GM19468 (cell line): ENCODE data around the gene EIF5.

ENCODE experiments used
- ATAC-seq: cut with Tn5 transposase; IDR thresholded peaks from one replicate; pipeline ENCODE4 v1.9.1; 2021; ENCODE audit warnings: mild to moderate bottlenecking, moderate library complexity, moderate number of reproducible peaks; ENCODE audit not compliant: unreplicated experiment; ENCODE audit errors: extremely low read depth

The EIF5 gene

GRCh38 chr14:103308717-103309616, 25.1 kb upstream of the EIF5 start:
- ATAC-seq = no peak

- ATAC-seq = no peak
These were observed 23.4 kb upstream of the EIF5 start for GRCh38 chr14:103310576-103311095.

DNA sequence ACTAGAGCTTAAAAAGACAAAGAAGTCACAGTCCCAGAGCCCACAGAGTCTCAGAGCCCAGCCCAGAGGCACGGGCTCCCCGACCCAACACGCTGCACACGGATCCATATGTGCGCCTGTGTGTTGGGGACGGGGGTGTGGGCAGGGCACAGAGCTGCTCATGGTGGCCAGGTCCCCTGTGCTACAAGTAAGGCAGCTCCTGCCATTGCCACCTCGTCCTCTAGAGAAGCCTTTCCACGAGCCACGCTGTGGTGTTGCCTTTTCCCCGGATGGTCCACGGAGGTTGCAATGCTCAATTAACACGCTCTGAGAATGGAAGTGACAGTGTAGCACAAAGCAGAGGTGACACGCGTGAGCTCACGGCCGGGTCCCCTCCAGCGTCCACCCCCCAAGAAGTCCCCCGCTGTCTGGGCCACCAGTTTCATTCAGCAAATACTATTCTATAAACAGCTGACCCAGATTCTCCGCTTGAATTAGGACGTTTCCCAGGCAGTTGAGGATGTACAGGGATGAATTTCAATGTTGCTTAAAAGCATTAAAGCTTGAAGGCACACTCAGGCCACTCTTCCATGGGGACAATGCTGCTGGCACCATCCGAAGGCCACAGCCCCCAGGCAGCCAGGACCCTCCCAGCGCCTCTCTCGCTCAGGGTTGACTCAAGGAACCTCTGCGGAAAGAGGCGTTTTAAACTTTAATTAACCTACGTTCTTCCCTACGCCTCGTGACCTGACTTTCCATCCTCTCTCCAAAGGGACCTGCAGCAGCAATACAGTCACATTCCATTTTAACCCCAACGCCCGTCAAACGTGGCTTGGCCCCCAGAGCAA, 22.7 kb upstream of the EIF5 start:
- no peak for ATAC-seq

DNA sequence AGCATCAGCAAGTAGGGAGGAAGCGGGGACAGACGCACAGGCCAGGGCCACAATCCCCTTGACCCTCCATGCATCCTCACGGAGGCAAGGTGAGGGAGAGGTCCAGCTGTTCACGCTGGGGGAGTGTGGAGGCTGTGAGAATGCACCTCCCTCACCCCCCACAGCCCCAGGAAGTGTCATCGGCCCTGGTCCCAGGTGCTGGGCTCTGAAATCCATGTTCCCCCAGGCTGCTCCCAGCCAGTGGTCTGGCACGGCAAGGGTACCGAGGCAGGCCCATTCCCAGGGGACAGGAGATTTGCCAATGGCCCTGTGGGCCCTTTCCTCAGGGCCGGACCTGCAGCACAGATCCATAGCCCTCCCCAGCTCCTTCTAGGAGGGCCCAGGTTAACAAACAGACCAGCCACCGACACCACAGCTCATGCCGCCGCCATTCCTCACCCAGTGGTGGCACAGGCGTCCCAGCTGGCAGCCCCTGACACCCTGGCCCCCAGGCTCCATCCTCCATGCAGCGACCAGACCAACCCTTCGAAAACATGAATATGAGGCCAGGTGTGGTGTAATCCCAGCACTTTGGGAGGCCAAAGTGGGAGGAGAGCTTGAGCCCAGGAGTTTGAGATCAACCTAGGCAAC, 21.9 kb upstream of the EIF5 start:
- no peak for ATAC-seq

- no peak for ATAC-seq
These were observed 20.3 kb upstream of the EIF5 start for GRCh38 chr14:103313704-103314103.

- no peak for ATAC-seq
These were observed 19.4 kb upstream of the EIF5 start for GRCh38 chr14:103314496-103315277.

DNA sequence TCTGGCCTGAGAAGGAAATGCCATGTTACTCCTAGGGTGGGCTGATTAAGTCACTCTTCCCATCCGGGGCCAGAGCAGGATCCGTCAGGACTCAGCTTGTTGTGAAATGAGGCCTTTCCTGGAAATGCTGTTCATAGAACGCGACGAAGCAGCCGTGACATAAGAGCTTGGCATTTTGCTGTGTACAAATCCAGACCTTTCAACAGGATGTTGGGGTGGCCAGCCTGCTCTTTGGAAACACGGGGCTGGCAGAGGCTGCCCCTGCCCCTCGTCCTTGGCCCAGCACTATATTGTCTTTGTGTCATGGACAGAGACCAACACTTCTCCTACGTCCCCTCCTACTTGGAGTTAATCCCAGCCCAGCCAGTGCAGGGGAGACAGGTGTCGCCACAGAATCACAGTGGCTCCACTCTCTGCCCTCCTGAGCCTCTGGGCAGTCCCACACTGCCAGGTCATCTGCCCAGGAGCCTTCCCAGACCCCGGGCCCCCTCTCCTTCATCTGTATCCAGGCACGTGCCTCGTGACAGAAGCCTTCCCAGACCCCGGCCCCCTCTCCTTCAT, 18.6 kb upstream of the EIF5 start:
- no peak for ATAC-seq

- ATAC-seq = no peak
These were observed 18.1 kb upstream of the EIF5 start for GRCh38 chr14:103315941-103316340.

GRCh38 chr14:103316721-103317121, 17.3 kb upstream of the EIF5 start:
- no peak for ATAC-seq

GRCh38 chr14:103317251-103317650, 16.8 kb upstream of the EIF5 start:
- no peak for ATAC-seq

- no peak for ATAC-seq
These were observed 16.0 kb upstream of the EIF5 start for GRCh38 chr14:103317976-103318580.

GRCh38 chr14:103318750-103319419, 15.2 kb upstream of the EIF5 start:
- no peak for ATAC-seq

DNA sequence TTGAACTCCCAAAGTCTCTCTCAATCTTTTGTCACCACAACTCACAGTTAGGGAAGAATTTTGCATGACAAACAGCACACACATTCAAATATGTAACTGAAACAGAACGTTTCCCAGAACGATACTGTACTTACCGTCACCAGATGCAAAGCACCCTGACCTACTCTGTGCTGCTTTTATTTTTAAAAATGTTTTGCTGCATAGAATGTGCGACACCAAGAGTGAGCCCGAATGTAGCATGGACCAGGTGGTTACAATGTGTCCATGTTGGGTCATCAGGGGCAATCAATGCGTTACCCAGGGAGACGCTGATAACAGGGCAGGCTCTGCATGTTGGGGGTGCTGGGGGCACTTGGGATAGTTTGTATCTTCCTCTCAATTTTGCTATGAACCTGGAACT, 14.6 kb upstream of the EIF5 start:
- no peak for ATAC-seq

DNA sequence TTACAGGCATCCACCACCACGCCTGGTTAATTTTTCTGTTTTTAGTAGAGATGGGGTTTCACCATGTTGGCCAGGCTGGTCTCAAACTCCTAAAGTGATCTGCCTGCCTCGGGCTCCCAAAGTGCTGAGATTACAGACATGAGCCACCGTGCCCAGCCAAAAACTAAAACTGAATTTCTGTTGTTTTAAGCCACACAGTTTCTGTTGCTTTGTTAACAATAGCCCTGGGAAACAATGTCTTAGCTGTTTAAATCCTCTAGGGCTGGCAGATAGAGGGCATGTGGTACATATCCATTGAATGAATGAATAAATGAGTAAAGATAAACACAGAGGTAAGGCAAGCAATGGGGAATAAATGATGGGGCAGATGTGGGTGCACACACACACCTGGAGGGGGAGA, 8.0 kb upstream of the EIF5 start:
- ATAC-seq = no peak

GRCh38 chr14:103328941-103329340, 5.1 kb upstream of the EIF5 start:
- no peak for ATAC-seq

GRCh38 chr14:103329401-103330347, 4.4 kb upstream of the EIF5 start:
- no peak for ATAC-seq

DNA sequence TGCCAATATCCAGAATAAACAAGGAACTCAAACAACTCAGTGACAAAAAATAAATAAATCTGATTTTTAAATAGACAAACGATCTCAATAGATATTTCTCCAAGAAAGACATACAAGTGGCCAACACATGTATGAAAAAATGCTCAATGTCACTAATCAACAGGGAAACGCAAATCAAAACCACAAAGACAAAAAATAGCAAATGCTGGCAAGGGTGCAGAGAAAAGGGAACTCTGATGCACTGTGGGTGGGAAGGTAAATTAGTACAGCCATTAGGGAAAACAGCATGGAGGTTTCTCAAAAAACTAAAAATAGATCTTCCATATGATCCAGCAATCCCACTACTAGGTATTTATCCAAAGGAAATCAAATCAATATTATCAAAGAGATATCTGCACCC, 3.5 kb upstream of the EIF5 start:
- ATAC-seq = no peak
